OCI-LY1 (cell line): ENCODE measurements around the gene BBC3.

Experiments used
- H2AFZ ChIP-seq: fragments of 200-600 bp; sonication (generic), shearing (Covaris generic); 2 replicates; pipeline ENCODE4 v1.6.0; 2014; ENCODE audit warnings: antibody characterized with exemption, mild to moderate bottlenecking, low read length
- H3F3A ChIP-seq: fragments of 200-600 bp; sonication (generic), shearing (Covaris generic); 2 replicates; pipeline ENCODE4 v1.6.0; 2014; ENCODE audit warnings: mild to moderate bottlenecking, antibody characterized with exemption, low read length, moderate library complexity; ENCODE audit not compliant: insufficient read depth
- H3K27ac ChIP-seq: fragments of 200-600 bp; sonication (generic); 2 replicates; pipeline ENCODE4 v1.5.1; 2014; ENCODE audit warnings: low read length, mixed run types, mild to moderate bottlenecking, low read depth; ENCODE audit not compliant: poor library complexity, severe bottlenecking
- H3K27me3 ChIP-seq: fragments of 200-600 bp; sonication (generic); 2 replicates; pipeline ENCODE4 v1.6.0; 2014; ENCODE audit warnings: antibody characterized with exemption, mild to moderate bottlenecking, low read length, moderate library complexity; ENCODE audit not compliant: insufficient read depth
- H3K36me3 ChIP-seq: fragments of 200-600 bp; sonication (generic); 2 replicates; pipeline ENCODE4 v1.6.1; 2014; ENCODE audit warnings: mild to moderate bottlenecking, antibody characterized with exemption, low read length, moderate library complexity, mixed read lengths; ENCODE audit not compliant: insufficient read depth
- H3K4me1 ChIP-seq: fragments of 200-600 bp; sonication (generic); 2 replicates; pipeline ENCODE4 v1.5.1; 2014; ENCODE audit warnings: mild to moderate bottlenecking, low read length, moderate library complexity; ENCODE audit not compliant: insufficient read depth, severe bottlenecking
- H3K4me2 ChIP-seq: fragments of 200-600 bp; sonication (generic), shearing (Covaris generic); 2 replicates; pipeline ENCODE4 v1.6.1; 2014; ENCODE audit warnings: low read length
- H3K4me3 ChIP-seq: fragments of 200-600 bp; sonication (generic); 2 replicates; pipeline ENCODE4 v1.5.1; 2014; ENCODE audit warnings: low read length, low read depth, mild to moderate bottlenecking, mixed read lengths; ENCODE audit not compliant: poor library complexity, severe bottlenecking
- H3K79me2 ChIP-seq: fragments of 200-600 bp; shearing (Covaris generic); 2 replicates; pipeline ENCODE4 v1.6.1; 2016; ENCODE audit warnings: mixed run types, low read length, mixed read lengths; ENCODE audit not compliant: insufficient read depth
- H3K9ac ChIP-seq: fragments of 200-600 bp; sonication (generic), shearing (Covaris generic); 2 replicates; pipeline ENCODE4 v1.6.1; 2014; ENCODE audit warnings: mild to moderate bottlenecking, low read length, mixed read lengths
- H3K9me2 ChIP-seq: fragments of 200-600 bp; sonication (generic), shearing (Covaris generic); 2 replicates; pipeline ENCODE4 v1.6.1; 2014; ENCODE audit warnings: low read depth, mild to moderate bottlenecking, low read length, mixed read lengths
- H3K9me3 ChIP-seq: fragments of 200-600 bp; shearing (Covaris generic); 2 replicates; pipeline ENCODE4 v1.6.1; 2014; ENCODE audit warnings: low read length, mixed read lengths
- H4K20me1 ChIP-seq: fragments of 200-600 bp; sonication (generic), shearing (Covaris generic); 2 replicates; pipeline ENCODE4 v1.6.0; 2016; ENCODE audit warnings: mild to moderate bottlenecking, low read length; ENCODE audit not compliant: insufficient read depth
- EZH2 ChIP-seq: fragments of 200-600 bp; sonication (generic), shearing (Covaris generic); IDR thresholded peaks from 2 replicates; pipeline ENCODE4 v1.8.0; 2017; ENCODE audit warnings: borderline replicate concordance, mixed run types, mild to moderate bottlenecking, antibody characterized with exemption, low read length, moderate library complexity, mixed read lengths
- TF ChIP-seq, protein P1 (sequence below): fragments of 200-600 bp; sonication (generic), shearing (Covaris generic); IDR thresholded peaks from 2 replicates; pipeline ENCODE4 v1.5.1; 2017; ENCODE audit warnings: mild to moderate bottlenecking, antibody characterized with exemption, low read length, moderate library complexity, mixed read lengths

The BBC3 gene

DNA sequence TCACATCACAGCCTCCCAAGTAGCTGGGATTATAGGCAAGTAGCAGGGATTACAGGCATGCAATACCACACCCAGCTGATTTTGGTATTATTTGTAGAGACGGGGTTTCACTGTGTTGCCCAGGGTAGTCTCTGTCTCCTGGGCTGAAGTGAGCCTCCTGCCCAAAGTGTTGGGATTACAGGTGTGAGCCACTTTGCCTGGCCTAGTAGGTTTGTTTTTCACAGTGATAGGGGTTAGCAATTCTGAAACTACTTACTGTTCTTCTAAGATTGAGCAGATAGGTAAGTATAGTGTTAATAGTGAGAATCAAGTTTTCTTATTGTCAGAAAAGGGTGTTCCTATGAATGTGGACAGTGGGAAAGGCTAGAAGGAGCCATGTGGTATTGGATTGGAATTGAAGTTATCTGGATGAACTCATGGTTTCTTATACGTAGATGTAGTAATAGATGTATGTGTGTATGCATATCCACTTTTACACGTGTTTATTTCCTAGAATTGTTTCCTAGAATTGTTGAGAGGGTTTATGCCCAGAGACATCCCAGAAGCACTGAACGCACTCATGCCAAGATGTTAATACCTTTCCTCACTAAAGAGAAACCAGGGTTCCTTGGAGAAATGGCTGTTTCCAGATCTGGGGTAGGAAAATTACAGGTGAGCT lies 51.2 kb downstream of the BBC3 start:
- Histone ChIP-seq H2AFZ (no peak overlapping the region), H3K9me2 (no peaks in the 10 kb centered on the region), H3K4me1 (peaks cover 14% of the 10 kb centered on the region), H3K27ac (no peak overlapping the region), H3K36me3 (peaks cover 80% of the 10 kb centered on the region), H4K20me1 (no peaks in the 10 kb centered on the region), H3K9ac (no peak overlapping the region), H3K9me3 (no peaks in the 10 kb centered on the region), H3K4me2 (no peak overlapping the region), H3K27me3 (no peaks in the 10 kb centered on the region), H3K4me3 (no peak overlapping the region), H3K79me2 (no peaks in the 10 kb centered on the region), H3F3A (no peaks in the 10 kb centered on the region)
- no peak for TF ChIP-seq EZH2
- TF ChIP-seq, protein P1, sequence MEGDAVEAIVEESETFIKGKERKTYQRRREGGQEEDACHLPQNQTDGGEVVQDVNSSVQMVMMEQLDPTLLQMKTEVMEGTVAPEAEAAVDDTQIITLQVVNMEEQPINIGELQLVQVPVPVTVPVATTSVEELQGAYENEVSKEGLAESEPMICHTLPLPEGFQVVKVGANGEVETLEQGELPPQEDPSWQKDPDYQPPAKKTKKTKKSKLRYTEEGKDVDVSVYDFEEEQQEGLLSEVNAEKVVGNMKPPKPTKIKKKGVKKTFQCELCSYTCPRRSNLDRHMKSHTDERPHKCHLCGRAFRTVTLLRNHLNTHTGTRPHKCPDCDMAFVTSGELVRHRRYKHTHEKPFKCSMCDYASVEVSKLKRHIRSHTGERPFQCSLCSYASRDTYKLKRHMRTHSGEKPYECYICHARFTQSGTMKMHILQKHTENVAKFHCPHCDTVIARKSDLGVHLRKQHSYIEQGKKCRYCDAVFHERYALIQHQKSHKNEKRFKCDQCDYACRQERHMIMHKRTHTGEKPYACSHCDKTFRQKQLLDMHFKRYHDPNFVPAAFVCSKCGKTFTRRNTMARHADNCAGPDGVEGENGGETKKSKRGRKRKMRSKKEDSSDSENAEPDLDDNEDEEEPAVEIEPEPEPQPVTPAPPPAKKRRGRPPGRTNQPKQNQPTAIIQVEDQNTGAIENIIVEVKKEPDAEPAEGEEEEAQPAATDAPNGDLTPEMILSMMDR, result no peak

DNA sequence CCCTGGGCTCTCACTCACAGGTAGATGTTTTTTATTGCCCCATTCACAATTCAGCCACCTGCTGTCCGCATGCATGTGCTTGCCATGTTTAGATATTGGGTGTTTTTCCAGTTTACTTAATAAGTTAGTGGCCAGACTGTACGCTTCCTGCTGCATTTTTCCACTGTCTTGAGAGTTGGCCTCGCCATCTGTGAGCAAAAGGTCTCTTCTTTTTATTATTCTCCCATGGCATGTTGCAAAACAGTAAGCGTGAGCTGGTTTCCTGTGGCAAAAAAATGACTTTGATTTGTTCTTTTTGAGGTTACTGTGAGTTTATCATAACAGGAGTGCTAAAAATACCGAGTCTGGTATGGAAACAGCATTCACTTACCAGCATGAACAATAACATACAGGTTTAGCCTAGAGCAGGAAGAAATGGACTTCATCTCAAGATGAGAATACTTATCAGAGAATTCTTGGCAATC lies 54.3 kb downstream of the BBC3 start:
- no peaks in the 10 kb centered on the region for H3K9me3 ChIP-seq
- H3K27ac ChIP-seq, result peak overlapping the region; percentile 76
- H3K4me2 ChIP-seq, result no peak overlapping the region; the same call in 1 of the 2 replicates
- H3K27me3 ChIP-seq, result no peaks in the 10 kb centered on the region
- H3K4me1 ChIP-seq, result peaks cover 14% of the 10 kb centered on the region
- H2AFZ ChIP-seq, result no peak overlapping the region
- H3K4me3 ChIP-seq, result no peak overlapping the region
- H3K79me2 ChIP-seq, result no peaks in the 10 kb centered on the region
- no peaks in the 10 kb centered on the region for H3F3A ChIP-seq
- H3K9me2 ChIP-seq, result no peaks in the 10 kb centered on the region
- H3K9ac ChIP-seq, result no peak overlapping the region
- peaks cover 76% of the 10 kb centered on the region for H3K36me3 ChIP-seq
- no peaks in the 10 kb centered on the region for H4K20me1 ChIP-seq
- no peak for TF ChIP-seq EZH2
- TF ChIP-seq, protein P1, result no peak

DNA sequence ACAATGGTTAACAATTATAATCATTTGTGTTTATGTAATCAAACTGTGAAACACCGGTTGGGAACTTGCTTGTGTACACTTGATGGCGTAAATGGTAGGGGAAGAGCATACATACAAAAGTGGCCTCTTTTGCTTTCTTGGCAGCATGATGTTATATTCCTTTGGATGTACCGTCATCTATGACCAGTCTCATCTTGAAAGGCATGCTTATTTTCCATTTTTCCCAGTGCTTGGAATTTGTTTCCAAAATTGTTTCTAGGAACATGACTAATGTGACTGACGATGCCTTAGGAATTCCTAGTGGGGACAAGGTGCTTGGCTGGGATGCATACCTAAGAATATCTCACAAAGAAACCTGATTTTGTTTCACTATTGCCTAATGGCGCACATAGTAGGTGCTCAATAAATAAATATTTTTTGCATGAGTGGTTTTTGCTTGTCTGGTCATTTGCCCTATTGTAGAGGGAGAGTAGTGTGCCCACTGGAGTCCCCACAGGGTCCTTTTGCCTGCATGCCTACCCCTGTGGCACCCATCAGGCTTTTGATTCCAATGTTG lies 54.9 kb downstream of the BBC3 start:
- Histone ChIP-seq H3K4me2 (no peak overlapping the region; the same call in 1 of the 2 replicates), H3K27ac (peak overlapping the region; percentile 76), H3K36me3 (peaks cover 76% of the 10 kb centered on the region), H3K79me2 (no peaks in the 10 kb centered on the region), H4K20me1 (no peaks in the 10 kb centered on the region), H3K9ac (no peak overlapping the region), H3K27me3 (no peaks in the 10 kb centered on the region), H3K4me1 (peaks cover 14% of the 10 kb centered on the region), H3K9me3 (no peaks in the 10 kb centered on the region), H2AFZ (no peak overlapping the region), H3F3A (no peaks in the 10 kb centered on the region), H3K9me2 (no peaks in the 10 kb centered on the region), H3K4me3 (no peak overlapping the region)
- TF ChIP-seq, protein P1, result no peak
- no peak for TF ChIP-seq EZH2
